CD14-positive monocyte (primary cell): ENCODE measurements around the gene MPV17L2. TPM values are rescaled to one million over a fixed set of nuclear protein-coding genes. Genes with fewer than 3 reads are reported as not detected.

Experiments
- DNase-seq, 3 donors: peaks; one replicate each; pipeline ENCODE4 v3.0.0-alpha.2; 2011 to 2022
- H2AFZ ChIP-seq: 2 replicates; pipeline ENCODE4 v1.6.0; 2012; ENCODE audit warnings: mild to moderate bottlenecking, low read depth, low read length, inconsistent platforms; ENCODE audit not compliant: insufficient read depth, poor library complexity, severe bottlenecking
- H3K27ac ChIP-seq, 2 donors: 1 replicate in 1 of 2; 2 replicates in 1 of 2; pipeline ENCODE4 v1.5.1; 2012 to 2013; ENCODE audit warnings: low read length in 2 of 2, control low read depth in 1 of 2, inconsistent platforms in 1 of 2, low read depth in 1 of 2, mild to moderate bottlenecking in 1 of 2
- H3K27me3 ChIP-seq, 2 donors: one replicate each; pipeline versions ENCODE4 v1.6.0 to v1.6.1; 2011 to 2013; ENCODE audit warnings: low read length in 2 of 2; ENCODE audit not compliant: control insufficient read depth in 2 of 2, insufficient read depth in 2 of 2
- H3K36me3 ChIP-seq, 2 donors: replicated peaks in 1 of 2; 1 replicate in 1 of 2; 2 replicates in 1 of 2; pipeline versions ENCODE4 v1.5.1 to v1.6.1; 2012 to 2013; ENCODE audit warnings: low read length in 2 of 2, control low read depth in 1 of 2, inconsistent platforms in 1 of 2, mild to moderate bottlenecking in 1 of 2; ENCODE audit not compliant: insufficient read depth in 2 of 2, control insufficient read depth in 1 of 2
- H3K4me1 ChIP-seq, 2 donors: 1 replicate in 1 of 2; 2 replicates in 1 of 2; pipeline versions ENCODE4 v1.5.1 to v1.6.1; 2012 to 2013; ENCODE audit warnings: low read length in 2 of 2, control low read depth in 1 of 2, inconsistent platforms in 1 of 2, mild to moderate bottlenecking in 1 of 2, moderate library complexity in 1 of 2; ENCODE audit not compliant: insufficient read depth in 2 of 2, control insufficient read depth in 1 of 2
- H3K4me2 ChIP-seq: replicated peaks from 2 replicates; pipeline ENCODE3; 2012; ENCODE audit warnings: low read length, moderate library complexity, mild to moderate bottlenecking; ENCODE audit not compliant: poor library complexity, severe bottlenecking; ENCODE audit errors: extremely low read depth
- H3K4me3 ChIP-seq, 3 experiments: fragments of 200-600 bp in 1 of 3; sonication (generic) in 1 of 3; replicated peaks in 1 of 3; 1 replicate in 2 of 3; 2 replicates in 1 of 3; pipeline ENCODE4 v1.5.1; 2011 to 2013; ENCODE audit warnings: low read length in 3 of 3, mild to moderate bottlenecking in 3 of 3, control low read depth in 2 of 3, low read depth in 2 of 3, inconsistent platforms in 1 of 3, moderate library complexity in 1 of 3
- H3K79me2 ChIP-seq: 2 replicates; pipeline ENCODE4 v1.6.0; 2012; ENCODE audit warnings: mild to moderate bottlenecking, control low read depth, inconsistent platforms, low read length, moderate library complexity; ENCODE audit not compliant: insufficient read depth
- H3K9ac ChIP-seq: 2 replicates; pipeline ENCODE4 v1.6.0; 2017; ENCODE audit warnings: low read length, mild to moderate bottlenecking; ENCODE audit not compliant: insufficient read depth, poor library complexity, severe bottlenecking
- H3K9me3 ChIP-seq, 2 donors: replicated peaks in 1 of 2; 1 replicate in 1 of 2; 2 replicates in 1 of 2; pipeline versions ENCODE4 v1.5.1 to v1.6.1; 2012 to 2013; ENCODE audit warnings: low read length in 2 of 2, control low read depth in 1 of 2; ENCODE audit not compliant: control insufficient read depth in 1 of 2, insufficient read depth in 1 of 2
- H4K20me1 ChIP-seq: 2 replicates; pipeline ENCODE4 v1.6.0; 2012; ENCODE audit warnings: mild to moderate bottlenecking, low read length, control low read depth, moderate library complexity; ENCODE audit not compliant: insufficient read depth
- H3K27ac Mint-ChIP-seq, 7 donors: one replicate each; pipeline ENCODE4 v1.8.0; 2020; ENCODE audit warnings: mild to moderate bottlenecking in 7 of 7, mixed read lengths in 7 of 7, moderate library complexity in 6 of 7, inconsistent platforms in 2 of 7
- H3K27me3 Mint-ChIP-seq, 3 donors: one replicate each; pipeline ENCODE4 v1.8.0; 2021 to 2022; ENCODE audit warnings: low read depth in 3 of 3, mild to moderate bottlenecking in 3 of 3, mixed read lengths in 3 of 3, moderate library complexity in 3 of 3, inconsistent platforms in 1 of 3
- H3K36me3 Mint-ChIP-seq, 2 donors: one replicate each; pipeline ENCODE4 v1.8.0; 2020; ENCODE audit warnings: mixed read lengths in 2 of 2, inconsistent platforms in 1 of 2, mild to moderate bottlenecking in 1 of 2
- H3K4me1 Mint-ChIP-seq: one replicate; pipeline ENCODE4 v1.8.0; 2020; ENCODE audit warnings: mild to moderate bottlenecking, mixed read lengths
- H3K4me3 Mint-ChIP-seq, 2 donors: one replicate each; pipeline ENCODE4 v1.8.0; 2020; ENCODE audit warnings: mild to moderate bottlenecking in 2 of 2, mixed read lengths in 2 of 2, moderate library complexity in 1 of 2
- H3K9me3 Mint-ChIP-seq, 7 donors: one replicate each; pipeline ENCODE4 v1.8.0; 2020 to 2022; ENCODE audit warnings: mixed read lengths in 7 of 7, mild to moderate bottlenecking in 6 of 7, moderate library complexity in 6 of 7, inconsistent platforms in 2 of 7
- CTCF ChIP-seq: fragments of 200-600 bp; IDR thresholded peaks from one replicate; pipeline ENCODE4 v1.8.0; 2022; ENCODE audit warnings: antibody characterized with exemption, mild to moderate bottlenecking
- WGBS: methylation state at CpG from one replicate; pipeline ENCODE4 v1.1.5; 2013; ENCODE audit warnings: missing lambda C conversion rate; ENCODE audit not compliant: insufficient coverage; 5-methylcytosine and 5-hydroxymethylcytosine counted together
- intact Hi-C, 2 donors: fragments of 100-400 bp; cut with micrococcal nuclease; formaldehyde crosslinking; loops; one replicate each; pipeline versions ENCODE4 v1.15.0 to v1.15.1; 2023
- polyA plus RNA-seq, 3 donors: library from polyadenylated mRNA; depleted of rRNA in 1 of 3; unstranded in 2 of 3; stranded (reverse) in 1 of 3; fragments of 300-500 nt in 2 of 3; fragments of >200 nt in 1 of 3; fragmentation: Illumina TruSeq in 2 of 3; gene quantifications; 1 replicate in 2 of 3; 2 replicates in 1 of 3; pipeline ENCODE4 v1.2.3, GENCODE V29; 2012 to 2021

The MPV17L2 gene
- polyA plus RNA-seq, 3 donors, result 14.3 to 20.2 (median 15.0) TPM

DNA sequence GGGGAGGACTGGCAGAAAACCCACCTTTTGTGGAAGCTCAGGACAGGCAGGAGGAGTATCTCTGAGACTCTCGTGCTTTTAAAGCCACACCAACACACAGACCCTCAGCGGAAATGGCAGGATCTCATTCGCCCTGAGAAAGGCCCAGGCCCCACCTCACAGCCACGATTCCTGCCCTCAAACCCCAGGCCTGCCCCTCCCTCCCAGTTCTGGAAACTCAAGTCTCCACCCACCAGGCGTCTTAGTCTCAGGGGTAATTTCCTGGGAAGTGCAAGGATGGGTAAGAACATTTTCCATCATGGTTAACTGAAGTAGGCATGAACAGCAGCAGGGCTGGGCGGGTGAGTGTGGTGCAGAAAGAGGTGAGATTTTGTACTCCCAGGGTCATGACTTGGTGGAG, 41.2 kb downstream of the MPV17L2 start:
- Histone ChIP-seq H3K4me1 (peaks cover 0 to 11% of the 10 kb centered on the region in 2 donors), H3K4me3 (no peak overlapping the region), H3K9me3 (peaks cover 3 to 7% of the 10 kb centered on the region in 2 donors), H2AFZ (no peak overlapping the region), H3K27me3 (peaks cover 7 to 35% of the 10 kb centered on the region in 2 donors), H3K9ac (no peak overlapping the region), H3K36me3 (no peaks in the 10 kb centered on the region), H3K27ac (no peak overlapping the region), H4K20me1 (no peaks in the 10 kb centered on the region), H3K79me2 (no peaks in the 10 kb centered on the region), H3K4me2 (no peak overlapping the region)
- Mint-ChIP-seq H3K4me3 (no peak overlapping the region), H3K27ac (no peak overlapping the region), H3K9me3 (peaks cover 6 to 15% (median 9%) of the 10 kb centered on the region in 7 donors), H3K4me1 (peaks cover 10% of the 10 kb centered on the region), H3K27me3 (peaks cover 30 to 56% (median 50%) of the 10 kb centered on the region in 3 donors), H3K36me3 (peaks cover 0 to 2% of the 10 kb centered on the region in 2 donors)
- no peak for TF ChIP-seq CTCF
- WGBS, result 34% methylated on average over 4 of the region's 6 CpGs
- no peak for DNase-seq
- intact Hi-C loops, result no loop called here

DNA sequence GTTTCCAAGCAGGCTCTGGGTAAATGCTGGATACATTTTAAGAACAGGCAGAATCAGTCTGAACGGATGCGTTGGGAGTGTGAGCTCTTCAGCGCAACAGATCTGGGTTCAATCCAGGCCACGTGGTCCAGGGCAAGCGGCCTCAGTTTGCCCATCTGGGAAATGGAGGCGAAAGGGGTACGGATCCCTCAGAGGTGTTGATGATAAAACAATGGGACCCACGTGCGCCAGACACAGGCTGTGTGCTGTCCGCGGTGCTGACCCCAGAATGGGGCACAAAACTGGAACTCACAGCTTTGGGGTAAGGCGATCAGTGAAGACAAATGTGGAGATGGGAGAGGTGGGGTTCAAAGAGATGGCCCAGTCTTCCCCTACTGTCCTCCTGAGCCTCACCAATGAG, 46.3 kb downstream of the MPV17L2 start:
- Histone ChIP-seq H3K27ac (no peak overlapping the region), H3K79me2 (no peaks in the 10 kb centered on the region), H3K9ac (no peak overlapping the region), H3K36me3 (no peaks in the 10 kb centered on the region), H3K9me3 (no peaks in the 10 kb centered on the region), H3K27me3 (no peaks in the 10 kb centered on the region), H2AFZ (no peak overlapping the region), H4K20me1 (no peaks in the 10 kb centered on the region), H3K4me2 (no peak overlapping the region), H3K4me1 (no peaks in the 10 kb centered on the region), H3K4me3 (no peak overlapping the region)
- no peak for DNase-seq
- Mint-ChIP-seq H3K27ac (no peak overlapping the region), H3K4me1 (no peaks in the 10 kb centered on the region), H3K36me3 (no peaks in the 10 kb centered on the region), H3K4me3 (no peak overlapping the region), H3K27me3 (peaks cover 15 to 30% (median 24%) of the 10 kb centered on the region in 3 donors), H3K9me3 (peaks cover 0 to 1% (median 0%) of the 10 kb centered on the region in 7 donors)
- 36% methylated on average over 9 of the region's 12 CpGs for WGBS
- intact Hi-C loops, result no loop called here
- TF ChIP-seq CTCF, result no peak
